Sigmoid colon (tissue), 7 donors: ENCODE results near the gene POC1B. TPM values are rescaled to one million over a fixed set of nuclear protein-coding genes. Genes with fewer than 3 reads are reported as not detected.

Experiments
- DNase-seq: peaks from one replicate; pipeline ENCODE4 v3.0.0-alpha.2; 2019
- H3K27ac ChIP-seq, 4 donors: fragments of 200-600 bp; sonication (generic); one replicate each; pipeline ENCODE4 v1.5.1; 2016 to 2019; ENCODE audit warnings: mild to moderate bottlenecking in 1 of 4
- H3K27me3 ChIP-seq, 3 donors: fragments of 200-600 bp; sonication (generic); one replicate each; pipeline ENCODE4 v1.5.1; 2019; ENCODE audit warnings: mild to moderate bottlenecking in 1 of 3
- H3K36me3 ChIP-seq, 4 donors: fragments of 200-600 bp; sonication (generic); one replicate each; pipeline ENCODE4 v1.5.1; 2016 to 2019
- H3K4me1 ChIP-seq, 4 donors: fragments of 200-600 bp; sonication (generic); one replicate each; pipeline ENCODE4 v1.5.1; 2017 to 2019
- H3K4me3 ChIP-seq, 4 donors: fragments of 200-600 bp; sonication (generic); one replicate each; pipeline ENCODE4 v1.5.1; 2017 to 2019; ENCODE audit warnings: mild to moderate bottlenecking in 2 of 4, moderate library complexity in 1 of 4
- H3K9me3 ChIP-seq, 4 donors: fragments of 200-600 bp in 3 of 4; sonication (generic) in 3 of 4; one replicate each; pipeline versions ENCODE4 v1.5.1 to v1.6.1; 2013 to 2019
- EP300 ChIP-seq, 4 donors: sonication (generic); formaldehyde crosslinking; IDR thresholded peaks; one replicate each; pipeline ENCODE4 v1.6.1; 2017; ENCODE audit warnings: antibody characterized with exemption in 4 of 4
- POLR2A ChIP-seq, 2 donors: fragments of 450-650 bp; IDR thresholded peaks; one replicate each; pipeline ENCODE4 v1.6.1; 2016; ENCODE audit warnings: antibody characterized with exemption in 2 of 2, mild to moderate bottlenecking in 2 of 2, moderate library complexity in 2 of 2
- POLR2AphosphoS5 ChIP-seq, 4 donors: sonication (generic); formaldehyde crosslinking; IDR thresholded peaks; one replicate each; pipeline ENCODE4 v1.6.1; 2017; ENCODE audit warnings: antibody characterized with exemption in 4 of 4
- WGBS, 2 donors: extraction: QIAGEN DNeasy Blood & Tissue Kit; methylation state at CpG; one replicate each; pipeline ENCODE4 v1.1.7; 2013; 5-methylcytosine and 5-hydroxymethylcytosine counted together
- intact Hi-C: fragments of 100-400 bp; cut with DNase I; formaldehyde crosslinking; loops from one replicate; pipeline ENCODE4 v1.15.1; 2023
- polyA plus RNA-seq, 3 donors: library from polyadenylated mRNA; stranded (reverse); fragments of 200-250 nt; gene quantifications; one replicate each; pipeline ENCODE4 v1.2.3, GENCODE V29; 2013
- total RNA-seq, 4 donors: library from RNA; depleted of rRNA; stranded (reverse); fragments of >200 nt; gene quantifications; one replicate each; pipeline ENCODE4 v1.1.0, GENCODE V29; 2016
- TF ChIP-seq, protein P1 (sequence below), 4 experiments: fragments of 450-650 bp in 3 of 4; fragments of 200-600 bp in 1 of 4; IDR thresholded peaks; one replicate each; pipeline ENCODE4 v1.5.1; 2016 to 2019; ENCODE audit warnings: antibody characterized with exemption in 4 of 4, mild to moderate bottlenecking in 3 of 4, moderate library complexity in 2 of 4
- donor health status: healthy with polysubstance abuse.
- donor health status: Bipolar disorder and iron deficiency.
- donor health status: healthy.

The POC1B gene
- total and polyA plus RNA-seq, 7 donors, result 12.5 to 31.7 (median 28.1) TPM

- DNase-seq, result no peak
- H3K4me1 ChIP-seq, result peaks cover 0 to 39% (median 22%) of the 10 kb centered on the region in 4 donors
- H3K27ac ChIP-seq, result peak overlapping the region; percentile 66 to 83 (median 79)
- H3K27me3 ChIP-seq, result no peaks in the 10 kb centered on the region
- no peaks in the 10 kb centered on the region for H3K9me3 ChIP-seq
- WGBS, 2 donors, result 27 to 64% methylated on average over 3 of the region's 3 CpGs
- H3K4me3 ChIP-seq, result peak overlapping the region in 1 of 4 donors; percentile 24
- intact Hi-C loops, result no loop called here
- H3K36me3 ChIP-seq, result no peaks in the 10 kb centered on the region
- TF ChIP-seq POLR2A (IDR thresholded peaks at IDR 0.05), result no peak
- TF ChIP-seq POLR2AphosphoS5 (IDR thresholded peaks at IDR 0.05), result no peak
- TF ChIP-seq, protein P1, sequence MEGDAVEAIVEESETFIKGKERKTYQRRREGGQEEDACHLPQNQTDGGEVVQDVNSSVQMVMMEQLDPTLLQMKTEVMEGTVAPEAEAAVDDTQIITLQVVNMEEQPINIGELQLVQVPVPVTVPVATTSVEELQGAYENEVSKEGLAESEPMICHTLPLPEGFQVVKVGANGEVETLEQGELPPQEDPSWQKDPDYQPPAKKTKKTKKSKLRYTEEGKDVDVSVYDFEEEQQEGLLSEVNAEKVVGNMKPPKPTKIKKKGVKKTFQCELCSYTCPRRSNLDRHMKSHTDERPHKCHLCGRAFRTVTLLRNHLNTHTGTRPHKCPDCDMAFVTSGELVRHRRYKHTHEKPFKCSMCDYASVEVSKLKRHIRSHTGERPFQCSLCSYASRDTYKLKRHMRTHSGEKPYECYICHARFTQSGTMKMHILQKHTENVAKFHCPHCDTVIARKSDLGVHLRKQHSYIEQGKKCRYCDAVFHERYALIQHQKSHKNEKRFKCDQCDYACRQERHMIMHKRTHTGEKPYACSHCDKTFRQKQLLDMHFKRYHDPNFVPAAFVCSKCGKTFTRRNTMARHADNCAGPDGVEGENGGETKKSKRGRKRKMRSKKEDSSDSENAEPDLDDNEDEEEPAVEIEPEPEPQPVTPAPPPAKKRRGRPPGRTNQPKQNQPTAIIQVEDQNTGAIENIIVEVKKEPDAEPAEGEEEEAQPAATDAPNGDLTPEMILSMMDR (IDR thresholded peaks at IDR 0.05), result no peak
- no peak for TF ChIP-seq EP300 (IDR thresholded peaks at IDR 0.05)
Measured at GRCh38 chr12:89384807-89385206, 141.0 kb downstream of the POC1B start.

GRCh38 chr12:89384050-89384758 lies 141.6 kb downstream of the POC1B start:
- intact Hi-C loops, result no loop called here
- Histone ChIP-seq H3K4me1 (peaks cover 0 to 39% (median 22%) of the 10 kb centered on the region in 4 donors), H3K9me3 (no peaks in the 10 kb centered on the region), H3K27me3 (no peaks in the 10 kb centered on the region), H3K36me3 (no peaks in the 10 kb centered on the region), H3K27ac (peak overlapping the region; percentile 66 to 83 (median 79)), H3K4me3 (peak overlapping the region in 1 of 4 donors; percentile 24)
- WGBS, 2 donors, result 12 to 38% methylated on average over 8 of the region's 8 CpGs
- peak; percentile 75 for DNase-seq
- TF ChIP-seq, protein P1 (IDR thresholded peaks at IDR 0.05), result no peak
- peak in 3 of 4 donors; percentile 48 to 63 (median 61) for TF ChIP-seq POLR2AphosphoS5 (IDR thresholded peaks at IDR 0.05)

- Histone ChIP-seq H3K9me3 (no peaks in the 10 kb centered on the region), H3K27me3 (no peaks in the 10 kb centered on the region), H3K4me1 (peaks cover 0 to 39% (median 22%) of the 10 kb centered on the region in 4 donors), H3K4me3 (peak overlapping the region in 1 of 4 donors; percentile 24), H3K27ac (peak overlapping the region; percentile 66 to 83 (median 79)), H3K36me3 (no peaks in the 10 kb centered on the region)
- intact Hi-C loops, result no loop called here
- no peak for DNase-seq
- TF ChIP-seq POLR2A (IDR thresholded peaks at IDR 0.05) (no peak), POLR2AphosphoS5 (IDR thresholded peaks at IDR 0.05) (no peak)
- TF ChIP-seq, protein P1 (IDR thresholded peaks at IDR 0.05), result no peak
- 35 to 63% methylated on average over 6 of the region's 6 CpGs for WGBS, 2 donors
Measured at GRCh38 chr12:89383235-89384049, 142.4 kb downstream of the POC1B start.

DNA sequence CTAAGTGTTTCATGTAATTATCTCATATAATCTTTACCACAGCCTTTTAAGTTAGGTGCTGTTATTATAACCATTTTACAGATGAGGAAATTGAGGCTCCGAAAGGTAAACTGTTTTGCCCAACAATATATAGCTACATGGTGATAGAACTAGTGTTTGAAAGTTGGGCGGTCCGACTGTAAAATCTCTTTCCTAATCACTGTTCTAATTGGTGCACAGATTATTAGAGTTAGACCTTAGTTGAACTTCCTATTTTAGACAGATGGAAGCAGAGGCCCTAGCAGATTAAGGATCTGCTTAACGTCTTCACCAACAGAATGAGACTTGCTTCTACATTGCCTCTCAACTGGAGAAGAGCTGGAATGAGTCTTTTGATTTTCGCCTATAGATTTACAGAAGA lies 143.5 kb downstream of the POC1B start:
- Histone ChIP-seq H3K27me3 (no peaks in the 10 kb centered on the region), H3K9me3 (no peaks in the 10 kb centered on the region), H3K4me3 (no peak overlapping the region), H3K4me1 (peaks cover 0 to 39% (median 22%) of the 10 kb centered on the region in 4 donors), H3K36me3 (no peaks in the 10 kb centered on the region), H3K27ac (peak overlapping the region in 2 of 4 donors; percentile 38 to 80)
- DNase-seq, result no peak
- 80 to 87% methylated on average over 5 of the region's 5 CpGs for WGBS, 2 donors
- intact Hi-C loops, result no loop called here
- TF ChIP-seq EP300 (IDR thresholded peaks at IDR 0.05) (no peak), POLR2A (IDR thresholded peaks at IDR 0.05) (no peak), POLR2AphosphoS5 (IDR thresholded peaks at IDR 0.05) (no peak)
- TF ChIP-seq, protein P1 (IDR thresholded peaks at IDR 0.05), result no peak
